Measurements from ENCODE around the gene B4GALT1.
A peak's percentile ranks its signal among the peaks of the same experiment; 100 is the strongest.

The B4GALT1 gene

GRCh38 chr9:33110686-33111085, 56.5 kb downstream of the B4GALT1 start:
- TF ChIP-seq POLR2A (IDR thresholded peaks at IDR 0.05; ENCODE audit: low read depth, low read length) = no peak
- DNase-seq (ENCODE audit: insufficient read length) (no peak), FAIRE-seq (no peak)

GRCh38 chr9:33109850-33110595, 57.1 kb downstream of the B4GALT1 start:
- DNase-seq (ENCODE audit: insufficient read length) (no peak), FAIRE-seq (peak; percentile 9)
- TF ChIP-seq TAF1 (IDR thresholded peaks at IDR 0.05; ENCODE audit: borderline replicate concordance, low read depth, low read length) (no peak), POLR2A (IDR thresholded peaks at IDR 0.05; ENCODE audit: low read depth, low read length) (no peak), POLR2AphosphoS5 (IDR thresholded peaks at IDR 0.05; ENCODE audit: low read depth, low read length) (no peak)

GRCh38 chr9:33109097-33109496, 58.0 kb downstream of the B4GALT1 start:
- TF ChIP-seq TAF1 (IDR thresholded peaks at IDR 0.05; ENCODE audit: borderline replicate concordance, low read depth, low read length) = no peak
- no peak for TF ChIP-seq POLR2AphosphoS5 (IDR thresholded peaks at IDR 0.05; ENCODE audit: low read depth, low read length)
- no peak for TF ChIP-seq POLR2A (IDR thresholded peaks at IDR 0.05; ENCODE audit: low read depth, low read length)
- no peak for FAIRE-seq
- DNase-seq (ENCODE audit: insufficient read length) = no peak

GRCh38 chr9:33108472-33108871, 58.7 kb downstream of the B4GALT1 start:
- DNase-seq (ENCODE audit: insufficient read length) (no peak), FAIRE-seq (peak; percentile 51)
- TF ChIP-seq POLR2AphosphoS5 (IDR thresholded peaks at IDR 0.05; ENCODE audit: low read depth, low read length) = no peak
- no peak for TF ChIP-seq TAF1 (IDR thresholded peaks at IDR 0.05; ENCODE audit: borderline replicate concordance, low read depth, low read length)

GRCh38 chr9:33107762-33108161, 59.4 kb downstream of the B4GALT1 start:
- DNase-seq (ENCODE audit: insufficient read length) = no peak
- no peak for TF ChIP-seq POLR2AphosphoS5 (IDR thresholded peaks at IDR 0.05; ENCODE audit: low read depth, low read length)
- no peak for TF ChIP-seq TAF1 (IDR thresholded peaks at IDR 0.05; ENCODE audit: borderline replicate concordance, low read depth, low read length)
- TF ChIP-seq POLR2A (IDR thresholded peaks at IDR 0.05; ENCODE audit: low read depth, low read length) = no peak
- FAIRE-seq = no peak

- no peak for FAIRE-seq
- TF ChIP-seq POLR2AphosphoS5 (IDR thresholded peaks at IDR 0.05; ENCODE audit: low read depth, low read length) = no peak
- no peak for TF ChIP-seq POLR2A (IDR thresholded peaks at IDR 0.05; ENCODE audit: low read depth, low read length)
- no peak for TF ChIP-seq TAF1 (IDR thresholded peaks at IDR 0.05; ENCODE audit: borderline replicate concordance, low read depth, low read length)
- DNase-seq (ENCODE audit: insufficient read length) = no peak
These were observed 60.1 kb downstream of the B4GALT1 start for GRCh38 chr9:33106827-33107621.

- DNase-seq (ENCODE audit: insufficient read length) = no peak
- no peak for FAIRE-seq
These were observed 60.8 kb downstream of the B4GALT1 start for GRCh38 chr9:33106372-33106771.

GRCh38 chr9:33105959-33106358, 61.2 kb downstream of the B4GALT1 start:
- TF ChIP-seq TAF1 (IDR thresholded peaks at IDR 0.05; ENCODE audit: borderline replicate concordance, low read depth, low read length) (no peak), POLR2A (IDR thresholded peaks at IDR 0.05; ENCODE audit: low read depth, low read length) (no peak), POLR2AphosphoS5 (IDR thresholded peaks at IDR 0.05; ENCODE audit: low read depth, low read length) (no peak)
- FAIRE-seq (no peak), DNase-seq (ENCODE audit: insufficient read length) (no peak)

More at GRCh38 chr9:33106372-33106771, 60.8 kb downstream of the B4GALT1 start:
- TF ChIP-seq TAF1 (IDR thresholded peaks at IDR 0.05; ENCODE audit: borderline replicate concordance, low read depth, low read length) = no peak
- TF ChIP-seq POLR2A (IDR thresholded peaks at IDR 0.05; ENCODE audit: low read depth, low read length) = no peak
- no peak for TF ChIP-seq POLR2AphosphoS5 (IDR thresholded peaks at IDR 0.05; ENCODE audit: low read depth, low read length)

- FAIRE-seq (no peak), DNase-seq (ENCODE audit: insufficient read length) (no peak)
- TF ChIP-seq POLR2AphosphoS5 (IDR thresholded peaks at IDR 0.05; ENCODE audit: low read depth, low read length) = no peak
- no peak for TF ChIP-seq TAF1 (IDR thresholded peaks at IDR 0.05; ENCODE audit: borderline replicate concordance, low read depth, low read length)
- no peak for TF ChIP-seq POLR2A (IDR thresholded peaks at IDR 0.05; ENCODE audit: low read depth, low read length)
These were observed 61.6 kb downstream of the B4GALT1 start for GRCh38 chr9:33105504-33105903.

GRCh38 chr9:33104401-33104800, 62.7 kb downstream of the B4GALT1 start:
- DNase-seq (ENCODE audit: insufficient read length) = no peak
- no peak for FAIRE-seq

GRCh38 chr9:33103501-33104281, 63.4 kb downstream of the B4GALT1 start:
- TF ChIP-seq POLR2A (IDR thresholded peaks at IDR 0.05; ENCODE audit: low read depth, low read length) = no peak
- no peak for TF ChIP-seq TAF1 (IDR thresholded peaks at IDR 0.05; ENCODE audit: borderline replicate concordance, low read depth, low read length)
- no peak for TF ChIP-seq POLR2AphosphoS5 (IDR thresholded peaks at IDR 0.05; ENCODE audit: low read depth, low read length)
- DNase-seq (ENCODE audit: insufficient read length) (no peak), FAIRE-seq (no peak)

More at GRCh38 chr9:33104401-33104800, 62.7 kb downstream of the B4GALT1 start:
- TF ChIP-seq POLR2AphosphoS5 (IDR thresholded peaks at IDR 0.05; ENCODE audit: low read depth, low read length) (no peak), POLR2A (IDR thresholded peaks at IDR 0.05; ENCODE audit: low read depth, low read length) (no peak)

Measured in GM12892 (cell line).